Ureter (tissue), 1 donor: Measurements from ENCODE around the gene PRCP. TPM values are rescaled to one million over a fixed set of nuclear protein-coding genes. Genes with fewer than 3 reads are reported as not detected.

Experiments
- DNase-seq: peaks from one replicate; pipeline ENCODE4 v3.0.0-alpha.2; 2020; ENCODE audit warnings: low spot score
- total RNA-seq: library from RNA; stranded (reverse); gene quantifications from one replicate; pipeline ENCODE4 v1.2.4, GENCODE V29; 2023
- donor health status: DM: yes; HTN: yes; CAD: no.

Gene PRCP
- total RNA-seq, 1 donor from 2014 or later = 92.6 TPM

- no peak for DNase-seq
These were observed 71.1 kb downstream of the PRCP start for GRCh38 chr11:82829101-82829500.

- DNase-seq = no peak
These were observed 71.8 kb downstream of the PRCP start for GRCh38 chr11:82828472-82828871.

GRCh38 chr11:82826526-82826925, 73.7 kb downstream of the PRCP start:
- no peak for DNase-seq

GRCh38 chr11:82823647-82824619, 76.3 kb downstream of the PRCP start:
- no peak for DNase-seq

GRCh38 chr11:82818409-82819043, 81.7 kb downstream of the PRCP start:
- no peak for DNase-seq

- DNase-seq = no peak
These were observed 84.8 kb downstream of the PRCP start for GRCh38 chr11:82815406-82815805.

GRCh38 chr11:82814379-82814778, 85.9 kb downstream of the PRCP start:
- no peak for DNase-seq

GRCh38 chr11:82811369-82811768, 88.9 kb downstream of the PRCP start:
- DNase-seq = no peak

GRCh38 chr11:82810738-82811137, 89.5 kb downstream of the PRCP start:
- no peak for DNase-seq

GRCh38 chr11:82810326-82810725, 89.9 kb downstream of the PRCP start:
- DNase-seq = no peak

- no peak for DNase-seq
These were observed 92.6 kb downstream of the PRCP start for GRCh38 chr11:82807646-82808045.

GRCh38 chr11:82802710-82803109, 97.5 kb downstream of the PRCP start:
- DNase-seq = no peak

GRCh38 chr11:82796998-82797961, 103.0 kb downstream of the PRCP start:
- DNase-seq = no peak

- DNase-seq = no peak
These were observed 105.7 kb downstream of the PRCP start for GRCh38 chr11:82794490-82794889.

- DNase-seq = no peak
These were observed 107.2 kb downstream of the PRCP start for GRCh38 chr11:82792822-82793569.

- DNase-seq = no peak
These were observed 107.9 kb downstream of the PRCP start for GRCh38 chr11:82792319-82792718.

GRCh38 chr11:82791779-82792178, 108.5 kb downstream of the PRCP start:
- no peak for DNase-seq

- DNase-seq = no peak
These were observed 109.3 kb downstream of the PRCP start for GRCh38 chr11:82790723-82791484.

GRCh38 chr11:82787981-82788380, 112.2 kb downstream of the PRCP start:
- DNase-seq = no peak

GRCh38 chr11:82786836-82787235, 113.4 kb downstream of the PRCP start:
- DNase-seq = no peak
